ENCODE measurements around the gene DGKI. TPM values are rescaled to one million over a fixed set of nuclear protein-coding genes. Genes with fewer than 3 reads are reported as not detected.
"Not testable (repeated sequence)": the region's sequence is repeated elsewhere in the genome, so short reads cannot be mapped to it uniquely, and the experiment has no call there.

DGKI gene
- total and polyA plus RNA-seq, 11 donors, result 0.36 to 4.6 (median 1.0) TPM

- WGBS, 4 donors, result 85 to 89% (median 87%) methylated on average over 5 of the region's 5 CpGs
- Histone ChIP-seq H3K4me1 (peaks cover 0 to 18% (median 2%) of the 10 kb centered on the region in 12 donors), H3K4me3 (no peak overlapping the region), H3K27ac (no peak overlapping the region), H3K27me3 (no peaks in the 10 kb centered on the region), H3K36me3 (no peaks in the 10 kb centered on the region), H3K9me3 (no peaks in the 10 kb centered on the region)
- TF ChIP-seq POLR2A (IDR thresholded peaks at IDR 0.05) (no peak), CTCF (IDR thresholded peaks at IDR 0.05) (no peak)
- ATAC-seq, result no peak
- DNase-seq, result no peak
- intact Hi-C loops (cut with DNase I), result no loop called here
Observed at GRCh38 chr7:137716061-137716460, 130.7 kb downstream of the DGKI start.

- intact Hi-C loops (cut with DNase I), result no loop called here
- Histone ChIP-seq H3K27ac (no peak overlapping the region), H3K27me3 (no peaks in the 10 kb centered on the region), H3K4me1 (peaks cover 0 to 18% (median 2%) of the 10 kb centered on the region in 12 donors), H3K9me3 (no peaks in the 10 kb centered on the region), H3K4me3 (no peak overlapping the region), H3K36me3 (no peaks in the 10 kb centered on the region)
- TF ChIP-seq CTCF (IDR thresholded peaks at IDR 0.05) (no peak), POLR2A (IDR thresholded peaks at IDR 0.05) (no peak)
- DNase-seq (no peak), ATAC-seq (no peak)
Observed at GRCh38 chr7:137715533-137715932, 131.2 kb downstream of the DGKI start.

- intact Hi-C loops (cut with DNase I), result no loop called here
- no peaks in the 10 kb centered on the region for H3K36me3 ChIP-seq
- TF ChIP-seq POLR2A (IDR thresholded peaks at IDR 0.05), result no peak
- no peak for TF ChIP-seq CTCF (IDR thresholded peaks at IDR 0.05)
- DNase-seq (no peak), ATAC-seq (no peak)
- no peak overlapping the region for H3K4me3 ChIP-seq
- no peaks in the 10 kb centered on the region for H3K27me3 ChIP-seq
- H3K27ac ChIP-seq, result no peak overlapping the region
- H3K4me1 ChIP-seq, result peaks cover 0 to 18% (median 2%) of the 10 kb centered on the region in 12 donors
- 81 to 90% (median 88%) methylated on average over 3 of the region's 3 CpGs for WGBS, 4 donors
- no peaks in the 10 kb centered on the region for H3K9me3 ChIP-seq
Observed at GRCh38 chr7:137715121-137715520, 131.7 kb downstream of the DGKI start.

GRCh38 chr7:137706330-137706729, 140.4 kb downstream of the DGKI start:
- ATAC-seq; H3K36me3 ChIP-seq; H3K4me3 ChIP-seq; intact Hi-C loops (cut with DNase I); H3K4me1 ChIP-seq; DNase-seq; H3K27me3 ChIP-seq; H3K27ac ChIP-seq: not testable (repeated sequence)
- 96 to 97% (median 96%) methylated on average over 5 of the region's 5 CpGs for WGBS, 4 donors
- H3K9me3 ChIP-seq, result peaks cover 0 to 43% (median 15%) of the 10 kb centered on the region in 12 donors

GRCh38 chr7:137704723-137705122, 142.1 kb downstream of the DGKI start:
- TF ChIP-seq CTCF (IDR thresholded peaks at IDR 0.05) (no peak), POLR2A (IDR thresholded peaks at IDR 0.05) (no peak)

More at GRCh38 chr7:137704723-137705122, 142.1 kb downstream of the DGKI start:
- no peaks in the 10 kb centered on the region for H3K4me1 ChIP-seq
- 93 to 99% (median 95%) methylated on average over 1 of the region's 1 CpG for WGBS, 4 donors
- H3K9me3 ChIP-seq, result peaks cover 0 to 43% (median 15%) of the 10 kb centered on the region in 12 donors
- H3K4me3 ChIP-seq, result no peak overlapping the region
- H3K27ac ChIP-seq, result no peak overlapping the region
- ATAC-seq, result no peak
- DNase-seq, result no peak
- no peaks in the 10 kb centered on the region for H3K27me3 ChIP-seq
- H3K36me3 ChIP-seq, result no peaks in the 10 kb centered on the region
- intact Hi-C loops (cut with DNase I), result no loop called here
